IMR-90 (cell line): ENCODE data around the gene CEACAM7. TPM values are rescaled to one million over a fixed set of nuclear protein-coding genes. Genes with fewer than 3 reads are reported as not detected.

Source experiments
- microRNA-seq, 2 experiments: library from miRNA; stranded (forward) in 1 of 2; unstranded in 1 of 2; fragments of 10-50 nt in 1 of 2; fragments of <30 nt in 1 of 2; gene quantifications in 1 of 2; microRNA quantifications in 1 of 2; one replicate each; pipeline versions ENCODE3 to v1.1.0; 2013 to 2020; ENCODE audit not compliant: insufficient read depth in 1 of 2, insufficient read length in 1 of 2, unreplicated experiment in 1 of 2
- polyA plus RNA-seq, 3 experiments: library from polyadenylated mRNA; depleted of rRNA; stranded (reverse); fragments of >200 nt; gene quantifications; 2 replicates each; pipeline ENCODE4 v1.2.3, GENCODE V29; 2012; ENCODE audit warnings: low replicate concordance in 1 of 3
- small RNA-seq, 5 experiments: library from RNA; depleted of rRNA; stranded (forward); fragments of <200 nt; gene quantifications; one replicate each; pipeline ENCODE3, GENCODE V24; 2012
- total RNA-seq: library from RNA; depleted of rRNA; stranded (reverse); fragments of >200 nt; gene quantifications from 2 replicates; pipeline ENCODE4 v1.2.3, GENCODE V29; 2012; rRNA removed

The CEACAM7 gene
- total and polyA plus RNA-seq, 2 of the 4 experiments (the other 2 are of a cell fraction), result not detected

Small RNAs within 50 kb of the gene (microRNA-seq; reads per million reads assigned to microRNA genes)
- not detected for gene AC243960.4 (ENCODE audit: insufficient read depth, insufficient read length)

Small RNAs within 50 kb of the gene (small RNA-seq; reads per million reads assigned to genes)
- gene AC243960.4, result 0 reads per million in 5 experiments

Other genes starting within 250 kb of the CEACAM7 start
- gene DMAC2, start 248.4 kb downstream of the CEACAM7 start, total RNA-seq, result 50.8 and 52.5 TPM in 2 replicates
- gene DMAC2, start 248.4 kb downstream of the CEACAM7 start, polyA plus RNA-seq (2012; rRNA removed), result 72.2 and 78.5 TPM in 2 replicates
- not detected in 2 replicates for gene ERICH4, start 245.1 kb downstream of the CEACAM7 start, total RNA-seq
- gene ERICH4, start 245.1 kb downstream of the CEACAM7 start, polyA plus RNA-seq (2012; rRNA removed), result not detected in 2 replicates
- not detected in 2 replicates for gene CEACAM21, start 112.1 kb downstream of the CEACAM7 start, total RNA-seq
- gene CEACAM21, start 112.1 kb downstream of the CEACAM7 start, polyA plus RNA-seq (2012; rRNA removed), result not detected in 2 replicates
- gene CEACAM4, start 61.2 kb downstream of the CEACAM7 start, total RNA-seq, result not detected in 2 replicates
- not detected in 2 replicates for gene CEACAM4, start 61.2 kb downstream of the CEACAM7 start, polyA plus RNA-seq (2012; rRNA removed)
- not detected in 2 replicates for gene CEACAM5, start 20.4 kb upstream of the CEACAM7 start, total RNA-seq
- not detected in 2 replicates for gene CEACAM5, start 20.4 kb upstream of the CEACAM7 start, polyA plus RNA-seq (2012; rRNA removed)
- gene CEACAM6, start 67.3 kb upstream of the CEACAM7 start, total RNA-seq, result not detected in 2 replicates
- gene CEACAM6, start 67.3 kb upstream of the CEACAM7 start, polyA plus RNA-seq (2012; rRNA removed), result not detected in 2 replicates
- not detected in 2 replicates for gene CEACAM3, start 108.3 kb upstream of the CEACAM7 start, total RNA-seq
- gene CEACAM3, start 108.3 kb upstream of the CEACAM7 start, polyA plus RNA-seq (2012; rRNA removed), result not detected in 2 replicates
- gene LYPD4, start 156.4 kb upstream of the CEACAM7 start, total RNA-seq, result not detected in 2 replicates
- not detected in 2 replicates for gene LYPD4, start 156.4 kb upstream of the CEACAM7 start, polyA plus RNA-seq (2012; rRNA removed)
- gene DMRTC2, start 156.8 kb upstream of the CEACAM7 start, total RNA-seq, result not detected in 2 replicates
- not detected in 2 replicates for gene DMRTC2, start 156.8 kb upstream of the CEACAM7 start, polyA plus RNA-seq (2012; rRNA removed)
- gene RPS19, start 172.0 kb upstream of the CEACAM7 start, total RNA-seq, result 230 and 299 TPM in 2 replicates
- 1,882 and 3,988 TPM in 2 replicates for gene RPS19, start 172.0 kb upstream of the CEACAM7 start, polyA plus RNA-seq (2012; rRNA removed)
- not detected in 2 replicates for gene CD79A, start 189.0 kb upstream of the CEACAM7 start, total RNA-seq
- gene CD79A, start 189.0 kb upstream of the CEACAM7 start, polyA plus RNA-seq (2012; rRNA removed), result 0.19 and 0.24 TPM in 2 replicates
- gene ARHGEF1, start 194.9 kb upstream of the CEACAM7 start, total RNA-seq, result 11.5 and 12.5 TPM in 2 replicates
- gene ARHGEF1, start 194.9 kb upstream of the CEACAM7 start, polyA plus RNA-seq (2012; rRNA removed), result 47.1 and 51.2 TPM in 2 replicates
- not detected in 2 replicates for gene ERFL, start 240.2 kb upstream of the CEACAM7 start, total RNA-seq
- 0.09 TPM in 1 of 2 replicates, not detected in the other for gene ERFL, start 240.2 kb upstream of the CEACAM7 start, polyA plus RNA-seq (2012; rRNA removed)